ENCODE data around the gene LLPH.

GRCh38 chr12:66164349-66164821 is 33.8 kb upstream of the LLPH start:
- TF ChIP-seq, protein P1, sequence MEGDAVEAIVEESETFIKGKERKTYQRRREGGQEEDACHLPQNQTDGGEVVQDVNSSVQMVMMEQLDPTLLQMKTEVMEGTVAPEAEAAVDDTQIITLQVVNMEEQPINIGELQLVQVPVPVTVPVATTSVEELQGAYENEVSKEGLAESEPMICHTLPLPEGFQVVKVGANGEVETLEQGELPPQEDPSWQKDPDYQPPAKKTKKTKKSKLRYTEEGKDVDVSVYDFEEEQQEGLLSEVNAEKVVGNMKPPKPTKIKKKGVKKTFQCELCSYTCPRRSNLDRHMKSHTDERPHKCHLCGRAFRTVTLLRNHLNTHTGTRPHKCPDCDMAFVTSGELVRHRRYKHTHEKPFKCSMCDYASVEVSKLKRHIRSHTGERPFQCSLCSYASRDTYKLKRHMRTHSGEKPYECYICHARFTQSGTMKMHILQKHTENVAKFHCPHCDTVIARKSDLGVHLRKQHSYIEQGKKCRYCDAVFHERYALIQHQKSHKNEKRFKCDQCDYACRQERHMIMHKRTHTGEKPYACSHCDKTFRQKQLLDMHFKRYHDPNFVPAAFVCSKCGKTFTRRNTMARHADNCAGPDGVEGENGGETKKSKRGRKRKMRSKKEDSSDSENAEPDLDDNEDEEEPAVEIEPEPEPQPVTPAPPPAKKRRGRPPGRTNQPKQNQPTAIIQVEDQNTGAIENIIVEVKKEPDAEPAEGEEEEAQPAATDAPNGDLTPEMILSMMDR (IDR thresholded peaks at IDR 0.05), result no peak
- TF ChIP-seq MAX (CRISPR knock-in tag; IDR thresholded peaks at IDR 0.05) (no peak), ZBTB21 (CRISPR knock-in tag; IDR thresholded peaks at IDR 0.05; ENCODE audit: borderline replicate concordance) (no peak), ZSCAN18 (CRISPR knock-in tag; IDR thresholded peaks at IDR 0.05) (no peak), NFE2L1 (CRISPR knock-in tag; IDR thresholded peaks at IDR 0.05) (no peak), FOXP4 (CRISPR knock-in tag; IDR thresholded peaks at IDR 0.05) (no peak), USF2 (CRISPR knock-in tag; IDR thresholded peaks at IDR 0.05) (no peak), TEAD1 (CRISPR knock-in tag; IDR thresholded peaks at IDR 0.05) (no peak), ZNF263 (CRISPR knock-in tag; IDR thresholded peaks at IDR 0.05; ENCODE audit: low read depth) (no peak), ZBTB43 (CRISPR knock-in tag; IDR thresholded peaks at IDR 0.05) (no peak), ATF3 (CRISPR knock-in tag; conservative IDR thresholded peaks at IDR 0.05) (no peak), NR1H2 (CRISPR knock-in tag; IDR thresholded peaks at IDR 0.05) (no peak)
- TF ChIP-seq, protein P2, sequence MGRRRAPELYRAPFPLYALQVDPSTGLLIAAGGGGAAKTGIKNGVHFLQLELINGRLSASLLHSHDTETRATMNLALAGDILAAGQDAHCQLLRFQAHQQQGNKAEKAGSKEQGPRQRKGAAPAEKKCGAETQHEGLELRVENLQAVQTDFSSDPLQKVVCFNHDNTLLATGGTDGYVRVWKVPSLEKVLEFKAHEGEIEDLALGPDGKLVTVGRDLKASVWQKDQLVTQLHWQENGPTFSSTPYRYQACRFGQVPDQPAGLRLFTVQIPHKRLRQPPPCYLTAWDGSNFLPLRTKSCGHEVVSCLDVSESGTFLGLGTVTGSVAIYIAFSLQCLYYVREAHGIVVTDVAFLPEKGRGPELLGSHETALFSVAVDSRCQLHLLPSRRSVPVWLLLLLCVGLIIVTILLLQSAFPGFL (CRISPR knock-in tag; IDR thresholded peaks at IDR 0.05; ENCODE audit: borderline replicate concordance), result no peak
- TF ChIP-seq, protein P3, sequence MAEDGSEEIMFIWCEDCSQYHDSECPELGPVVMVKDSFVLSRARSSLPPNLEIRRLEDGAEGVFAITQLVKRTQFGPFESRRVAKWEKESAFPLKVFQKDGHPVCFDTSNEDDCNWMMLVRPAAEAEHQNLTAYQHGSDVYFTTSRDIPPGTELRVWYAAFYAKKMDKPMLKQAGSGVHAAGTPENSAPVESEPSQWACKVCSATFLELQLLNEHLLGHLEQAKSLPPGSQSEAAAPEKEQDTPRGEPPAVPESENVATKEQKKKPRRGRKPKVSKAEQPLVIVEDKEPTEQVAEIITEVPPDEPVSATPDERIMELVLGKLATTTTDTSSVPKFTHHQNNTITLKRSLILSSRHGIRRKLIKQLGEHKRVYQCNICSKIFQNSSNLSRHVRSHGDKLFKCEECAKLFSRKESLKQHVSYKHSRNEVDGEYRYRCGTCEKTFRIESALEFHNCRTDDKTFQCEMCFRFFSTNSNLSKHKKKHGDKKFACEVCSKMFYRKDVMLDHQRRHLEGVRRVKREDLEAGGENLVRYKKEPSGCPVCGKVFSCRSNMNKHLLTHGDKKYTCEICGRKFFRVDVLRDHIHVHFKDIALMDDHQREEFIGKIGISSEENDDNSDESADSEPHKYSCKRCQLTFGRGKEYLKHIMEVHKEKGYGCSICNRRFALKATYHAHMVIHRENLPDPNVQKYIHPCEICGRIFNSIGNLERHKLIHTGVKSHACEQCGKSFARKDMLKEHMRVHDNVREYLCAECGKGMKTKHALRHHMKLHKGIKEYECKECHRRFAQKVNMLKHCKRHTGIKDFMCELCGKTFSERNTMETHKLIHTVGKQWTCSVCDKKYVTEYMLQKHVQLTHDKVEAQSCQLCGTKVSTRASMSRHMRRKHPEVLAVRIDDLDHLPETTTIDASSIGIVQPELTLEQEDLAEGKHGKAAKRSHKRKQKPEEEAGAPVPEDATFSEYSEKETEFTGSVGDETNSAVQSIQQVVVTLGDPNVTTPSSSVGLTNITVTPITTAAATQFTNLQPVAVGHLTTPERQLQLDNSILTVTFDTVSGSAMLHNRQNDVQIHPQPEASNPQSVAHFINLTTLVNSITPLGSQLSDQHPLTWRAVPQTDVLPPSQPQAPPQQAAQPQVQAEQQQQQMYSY (CRISPR knock-in tag; IDR thresholded peaks at IDR 0.05), result no peak

All from WTC11 (cell line).